Occipital lobe (tissue), 2 donors: ENCODE data around the gene SMAD9. TPM values are rescaled to one million over a fixed set of nuclear protein-coding genes. Genes with fewer than 3 reads are reported as not detected.
"Not testable (repeated sequence)": the region's sequence is repeated elsewhere in the genome, so short reads cannot be mapped to it uniquely, and the experiment has no call there.

Experiments used
- DNase-seq: peaks from one replicate; lab custom pipeline; 2025; lab: John Stamatoyannopoulos, UW
- total RNA-seq: library from RNA; depleted of rRNA; stranded (reverse); fragments of >200 nt; gene quantifications from one replicate; pipeline ENCODE4 v1.2.3, GENCODE V29; 2014

Gene SMAD9
- total RNA-seq, 1 donor from 2014 or later, result 20.1 TPM

DNA sequence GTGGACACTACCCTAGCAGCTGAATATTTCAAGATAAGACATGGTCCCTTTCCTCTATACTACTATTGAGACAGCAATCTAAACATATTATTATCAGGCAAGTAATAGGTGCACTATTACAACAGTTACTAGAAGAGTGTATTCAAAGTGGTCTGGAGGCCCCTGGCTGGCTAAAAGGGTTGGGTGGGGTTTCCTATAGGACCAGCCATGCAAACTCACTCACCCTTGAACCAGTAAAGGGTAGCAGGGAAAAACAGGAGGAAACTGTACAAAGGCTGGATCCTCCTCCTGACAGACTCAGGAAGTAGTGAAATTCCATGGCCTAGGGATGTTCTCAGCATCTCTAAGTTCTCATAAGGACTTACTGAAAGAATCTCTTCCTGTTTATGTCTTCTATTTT lies 7.7 kb downstream of the SMAD9 start:
- DNase-seq, result no peak

DNA sequence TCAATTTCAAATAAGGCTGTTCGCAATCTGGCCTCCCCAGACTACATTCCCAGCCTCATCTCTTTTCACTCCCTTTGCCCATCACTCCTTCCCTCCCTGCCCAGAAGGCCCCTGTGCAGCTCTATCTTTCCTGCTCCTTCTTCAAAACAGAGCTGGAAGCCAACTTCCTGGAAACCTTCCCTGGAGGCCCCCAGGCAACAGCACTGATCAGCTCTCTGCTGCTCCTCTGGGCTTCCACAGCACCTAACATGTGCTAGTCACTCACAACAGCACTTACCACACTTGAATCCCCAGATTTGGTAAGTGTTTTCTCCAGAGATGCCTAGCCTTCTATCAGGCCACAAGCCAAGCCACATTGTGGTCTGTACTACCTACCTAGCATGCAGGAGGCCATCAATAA lies 9.5 kb downstream of the SMAD9 start:
- DNase-seq, result no peak

DNA sequence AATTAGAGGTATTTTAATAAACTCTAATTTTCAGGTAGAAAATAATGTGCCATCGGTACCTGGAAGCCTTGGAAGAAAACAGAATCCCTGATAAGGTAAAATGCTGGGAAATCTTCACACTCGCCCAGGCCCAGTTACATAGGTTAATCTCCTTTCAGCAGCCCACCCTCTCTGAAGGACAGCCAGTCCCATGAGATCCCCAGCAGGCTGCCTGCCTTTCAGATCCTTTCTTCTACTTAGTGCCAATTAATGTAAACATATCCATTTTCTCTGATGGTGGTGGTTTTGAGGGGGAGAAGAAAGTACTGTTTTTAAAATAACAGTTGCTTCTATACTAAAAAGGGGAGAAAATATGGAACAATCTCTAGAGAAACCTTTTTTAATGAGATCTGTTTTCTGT lies 12.2 kb downstream of the SMAD9 start:
- no peak for DNase-seq

DNA sequence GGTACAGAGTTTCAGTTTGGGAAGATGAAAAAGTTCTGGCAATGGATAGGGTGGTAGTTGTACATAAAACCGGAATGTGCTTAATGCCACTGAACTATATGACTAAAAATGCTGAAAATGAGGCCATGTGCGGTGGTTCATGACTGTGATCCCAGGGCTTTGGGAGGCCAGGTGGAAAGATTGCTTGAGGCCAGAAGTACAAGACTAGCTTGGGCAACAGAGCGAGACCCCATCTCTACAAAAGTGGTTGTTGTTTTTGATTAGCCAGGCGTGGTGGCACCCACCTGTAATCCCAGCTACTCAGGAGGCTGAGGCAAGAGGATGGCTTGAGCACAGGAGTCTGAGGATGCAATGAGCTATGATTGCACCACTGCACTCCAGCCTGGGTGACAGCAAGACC lies 12.8 kb downstream of the SMAD9 start:
- no peak for DNase-seq

DNA sequence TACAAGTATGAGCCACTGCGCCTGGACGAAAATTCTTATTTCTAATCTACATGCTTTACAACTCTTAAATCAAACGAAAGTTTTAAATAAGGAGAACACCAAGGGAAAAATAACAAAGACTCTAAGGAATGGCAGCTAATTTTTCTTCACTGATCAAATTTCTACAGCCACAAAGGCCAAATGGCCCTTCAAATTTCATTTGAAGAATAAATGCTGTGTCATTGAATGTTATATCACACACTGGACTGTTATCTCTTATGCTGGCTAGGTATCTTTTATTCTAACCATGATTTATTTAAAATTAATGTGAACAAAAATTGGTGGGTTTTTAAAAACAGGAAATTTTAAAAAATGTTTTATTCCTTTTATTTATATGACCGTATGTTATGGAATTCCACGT lies 14.1 kb downstream of the SMAD9 start:
- DNase-seq, result no peak

DNA sequence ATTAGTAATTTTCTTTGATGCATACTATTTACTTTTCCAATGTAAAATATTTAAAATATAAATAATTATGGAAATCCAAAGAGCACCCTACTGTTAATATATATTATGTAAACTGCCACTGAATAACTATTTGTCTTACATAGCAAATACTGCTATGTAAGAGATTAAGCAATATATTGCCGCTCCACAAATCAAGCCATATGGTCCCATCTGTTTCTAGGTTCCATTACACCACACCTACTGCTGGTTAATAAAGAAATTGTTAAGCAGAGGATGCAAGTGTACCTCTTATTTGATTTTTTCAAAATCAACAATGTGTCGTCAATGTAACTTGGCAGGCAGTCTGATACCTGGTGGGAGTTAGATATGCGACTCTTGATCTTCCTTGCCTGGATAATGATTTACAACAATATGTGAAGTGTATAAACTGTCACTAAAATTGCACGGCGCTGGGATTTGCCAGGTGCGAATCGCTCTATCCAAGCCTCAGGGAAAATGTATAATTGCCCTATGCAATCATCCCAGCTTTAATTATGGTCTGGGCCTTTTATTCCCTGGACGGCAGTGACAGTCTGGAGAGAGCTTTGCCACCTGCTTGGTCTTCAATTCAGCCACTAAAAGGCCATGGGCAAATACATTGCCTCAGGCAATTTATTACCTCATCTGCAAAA lies 16.0 kb downstream of the SMAD9 start:
- DNase-seq, result no peak

DNA sequence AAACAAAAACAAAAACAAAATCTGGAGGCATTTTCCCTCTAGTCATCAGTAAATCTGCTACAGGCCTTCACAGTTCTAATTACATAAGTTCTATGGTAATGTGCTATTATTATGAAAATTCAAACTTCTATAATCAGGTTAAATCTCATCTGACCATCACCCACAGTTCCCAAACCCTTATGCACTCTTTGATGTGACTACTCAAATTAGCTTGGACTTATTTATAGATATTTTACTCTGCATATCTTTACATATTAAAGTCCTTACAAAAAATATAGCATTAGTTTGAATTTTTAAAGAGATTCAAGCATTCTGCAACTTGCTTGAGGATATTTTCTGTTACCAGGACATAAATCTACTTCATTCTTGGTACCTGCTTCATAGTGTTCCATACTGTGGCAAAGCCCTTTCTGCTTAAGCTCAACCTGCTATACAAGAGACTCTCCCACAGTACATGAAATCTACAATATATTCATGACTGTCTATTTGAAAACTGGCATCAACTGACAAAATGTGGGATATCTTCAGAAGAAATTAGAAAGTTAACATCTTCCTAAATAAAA lies 22.9 kb downstream of the SMAD9 start:
- no peak for DNase-seq

DNA sequence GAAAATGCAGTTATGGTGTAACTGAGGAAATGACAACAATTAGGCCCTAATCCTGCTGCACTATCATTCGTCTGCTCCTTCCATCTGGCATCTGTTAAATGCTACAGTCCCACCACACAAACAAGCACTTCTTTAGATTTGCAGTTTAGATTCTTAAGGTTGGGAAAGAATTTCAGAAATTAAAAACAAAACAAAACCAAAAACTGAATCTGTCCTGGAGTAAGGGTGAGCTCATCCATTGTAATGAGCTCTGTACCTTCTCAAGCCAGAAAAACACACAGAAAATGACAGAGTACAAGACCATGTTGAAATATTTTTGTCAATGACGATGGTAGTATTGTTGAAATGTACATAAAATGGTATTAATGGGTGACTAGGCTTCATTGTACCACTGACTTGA lies 28.3 kb downstream of the SMAD9 start:
- DNase-seq, result no peak

DNA sequence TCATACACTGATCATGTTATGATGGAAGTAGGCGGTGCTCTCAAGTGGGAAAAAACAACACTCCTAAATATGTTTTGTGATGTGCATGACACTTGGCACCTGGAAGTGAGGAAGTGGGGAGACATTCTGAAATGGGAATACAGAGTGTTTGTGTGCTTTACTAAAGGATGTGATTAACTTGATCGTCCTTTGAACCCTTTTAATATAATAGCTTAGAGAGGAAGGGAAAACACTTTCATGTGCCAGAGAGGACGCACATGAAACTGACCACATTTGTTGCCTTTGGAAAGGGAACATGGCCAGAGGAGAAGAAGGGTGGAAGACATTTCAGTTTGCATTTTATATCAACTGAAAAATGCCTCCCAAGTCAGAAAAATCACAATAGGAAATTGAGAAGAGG lies 31.4 kb downstream of the SMAD9 start:
- DNase-seq, result no peak

DNA sequence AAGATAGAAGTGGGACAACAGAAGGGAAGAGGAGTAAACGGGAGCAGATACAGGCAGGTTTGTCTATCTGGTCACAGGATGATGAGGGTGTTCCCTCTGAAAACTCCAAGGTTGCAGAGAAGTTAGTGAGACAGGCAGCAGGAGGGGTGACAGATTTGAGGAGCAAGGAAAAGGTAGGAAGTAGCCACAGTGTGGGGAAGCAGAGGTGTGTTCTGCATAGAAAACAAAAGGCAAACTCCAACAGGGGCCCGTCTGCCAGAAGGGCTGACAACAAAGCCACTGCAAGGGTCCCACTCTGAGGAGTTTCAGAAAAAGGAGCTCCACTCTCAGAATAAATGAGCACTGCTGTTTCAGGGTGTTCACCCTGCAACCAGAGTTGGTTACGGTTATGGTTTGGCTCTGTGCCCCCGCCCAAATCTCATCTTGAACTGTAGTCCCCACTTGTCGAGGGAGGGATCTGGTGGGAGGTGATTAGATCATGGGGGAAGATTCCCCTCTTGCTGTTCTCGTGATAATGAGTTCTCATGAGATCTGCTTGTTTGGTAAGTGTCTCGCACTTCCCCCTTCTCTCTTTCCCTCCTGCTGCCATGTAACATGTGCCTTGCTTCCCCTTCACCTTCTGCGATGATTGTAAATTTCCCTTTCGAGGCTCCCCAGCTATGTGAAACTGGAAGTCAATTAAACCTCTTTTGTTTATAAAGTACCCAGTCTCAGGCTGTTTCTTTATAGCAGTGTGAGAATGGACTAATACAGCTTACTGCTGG lies 32.1 kb downstream of the SMAD9 start:
- no peak for DNase-seq

DNA sequence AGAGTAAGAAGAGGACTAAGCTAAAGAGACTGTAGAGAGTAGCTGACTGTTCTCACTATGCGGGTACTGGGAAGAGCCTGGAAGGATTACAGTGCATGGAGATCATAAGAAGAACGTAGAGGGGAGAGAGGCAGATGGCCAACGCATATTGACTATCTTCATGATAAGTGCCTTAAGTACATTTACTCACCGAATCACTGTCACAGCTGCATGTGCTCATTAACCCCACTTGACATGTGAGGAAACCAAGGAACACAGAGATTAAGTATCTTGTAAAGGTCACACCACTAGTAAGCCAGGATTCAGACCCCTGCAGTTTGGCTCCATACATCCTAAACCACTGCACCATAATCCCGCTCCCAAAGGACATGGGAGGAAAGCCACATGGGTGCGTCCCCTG lies 34.1 kb downstream of the SMAD9 start:
- DNase-seq, result no peak

DNA sequence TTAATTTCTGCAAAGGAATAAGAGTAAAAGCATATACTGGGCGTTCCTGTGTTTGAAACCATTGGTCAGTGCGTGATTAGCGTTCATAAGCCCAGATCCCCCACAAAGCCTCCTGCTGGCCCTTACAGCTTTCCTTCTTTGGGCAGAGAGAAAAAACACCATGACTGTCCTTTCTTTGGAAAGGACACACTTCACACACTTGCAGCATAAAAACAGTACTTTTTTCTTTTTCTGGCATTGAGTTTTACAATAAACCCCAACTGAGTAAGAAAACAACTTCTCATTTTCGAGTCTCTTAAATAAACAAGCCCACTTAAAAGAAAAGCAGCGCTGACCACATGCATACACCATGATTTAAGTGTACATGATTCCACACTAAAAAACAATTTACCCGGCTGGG lies 35.8 kb downstream of the SMAD9 start:
- no peak for DNase-seq

DNA sequence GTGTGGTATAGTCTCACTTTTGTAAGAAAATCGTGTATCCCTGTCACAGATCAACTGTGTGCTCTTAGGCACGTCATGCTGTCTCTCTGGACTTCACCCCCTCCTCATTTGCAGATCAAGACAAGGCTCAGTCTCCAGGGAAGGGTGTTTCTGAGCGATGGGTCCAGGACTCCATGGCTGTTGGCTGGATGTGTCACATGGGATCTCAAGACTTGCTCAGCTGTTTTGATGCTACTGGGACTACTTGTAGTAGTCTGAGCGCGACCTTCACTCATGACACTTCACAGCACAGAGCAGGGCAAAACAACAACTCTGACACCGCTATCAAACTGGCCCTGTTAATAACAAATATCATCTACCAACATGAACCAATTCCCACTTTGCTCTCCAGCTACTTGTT lies 36.2 kb downstream of the SMAD9 start:
- no peak for DNase-seq

DNA sequence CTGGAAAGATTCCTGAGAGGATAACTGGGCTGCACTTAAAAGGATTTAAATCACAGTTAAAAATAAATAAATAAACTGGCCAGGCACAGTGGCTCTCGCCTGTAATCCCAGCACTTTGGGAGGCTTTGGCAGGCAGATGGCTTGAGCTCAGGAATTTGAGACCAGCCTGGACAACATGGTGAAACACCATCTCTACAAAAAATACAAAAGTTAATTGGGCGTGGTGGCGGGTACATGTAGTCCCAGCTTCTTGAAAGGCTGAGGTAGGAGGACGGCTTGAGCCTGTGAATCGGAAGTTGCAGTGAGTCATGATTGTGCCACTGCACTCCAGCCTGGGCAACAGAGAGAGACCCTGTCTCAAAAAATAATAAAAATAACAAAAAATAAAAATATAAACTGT lies 36.6 kb downstream of the SMAD9 start:
- not testable (repeated sequence) for DNase-seq

DNA sequence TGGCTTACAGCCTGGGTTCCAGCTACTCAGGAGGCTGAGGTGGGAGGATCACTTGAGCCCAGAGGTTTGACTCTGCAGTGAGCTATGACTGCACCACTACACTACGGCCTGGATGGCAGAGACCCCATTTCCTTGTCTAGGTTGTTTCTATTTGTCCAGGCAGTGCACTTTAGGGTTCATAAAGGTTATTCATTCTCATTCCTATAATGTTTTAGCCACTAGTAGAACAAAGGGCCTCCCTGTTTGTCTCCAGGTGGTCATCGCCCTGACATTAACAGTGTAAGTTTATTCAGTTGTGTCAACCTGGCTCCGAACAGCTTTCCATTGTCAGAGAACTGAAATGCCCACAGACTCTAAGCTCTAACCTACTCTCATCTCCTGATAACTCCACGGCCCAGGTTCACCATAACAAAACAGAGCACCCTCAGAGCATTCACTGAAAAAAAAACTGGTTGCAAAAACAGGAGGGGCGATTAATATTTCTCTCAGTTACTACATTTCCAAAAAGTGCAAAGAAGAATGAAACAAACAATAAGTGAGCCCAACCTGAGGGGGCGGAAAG lies 37.1 kb downstream of the SMAD9 start:
- DNase-seq, result no peak

DNA sequence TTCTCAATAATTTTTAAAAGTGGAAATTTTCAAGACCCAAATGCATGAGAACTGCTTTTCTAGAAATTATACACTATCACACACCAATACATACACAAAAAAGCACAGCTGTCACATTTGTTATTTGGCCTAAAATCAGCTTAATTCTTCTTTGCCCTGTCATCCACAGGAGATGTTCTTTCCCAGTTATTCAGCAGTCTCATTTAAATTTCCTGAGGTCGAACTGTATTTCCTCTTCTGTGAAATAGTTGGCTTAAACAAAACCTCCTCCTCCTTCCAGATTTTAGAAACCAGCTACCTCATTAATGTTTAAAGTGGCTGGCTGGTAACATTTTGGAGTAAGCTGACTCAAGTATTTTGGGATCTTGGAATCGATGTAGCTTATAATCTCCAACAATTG lies 39.1 kb downstream of the SMAD9 start:
- DNase-seq, result no peak

DNA sequence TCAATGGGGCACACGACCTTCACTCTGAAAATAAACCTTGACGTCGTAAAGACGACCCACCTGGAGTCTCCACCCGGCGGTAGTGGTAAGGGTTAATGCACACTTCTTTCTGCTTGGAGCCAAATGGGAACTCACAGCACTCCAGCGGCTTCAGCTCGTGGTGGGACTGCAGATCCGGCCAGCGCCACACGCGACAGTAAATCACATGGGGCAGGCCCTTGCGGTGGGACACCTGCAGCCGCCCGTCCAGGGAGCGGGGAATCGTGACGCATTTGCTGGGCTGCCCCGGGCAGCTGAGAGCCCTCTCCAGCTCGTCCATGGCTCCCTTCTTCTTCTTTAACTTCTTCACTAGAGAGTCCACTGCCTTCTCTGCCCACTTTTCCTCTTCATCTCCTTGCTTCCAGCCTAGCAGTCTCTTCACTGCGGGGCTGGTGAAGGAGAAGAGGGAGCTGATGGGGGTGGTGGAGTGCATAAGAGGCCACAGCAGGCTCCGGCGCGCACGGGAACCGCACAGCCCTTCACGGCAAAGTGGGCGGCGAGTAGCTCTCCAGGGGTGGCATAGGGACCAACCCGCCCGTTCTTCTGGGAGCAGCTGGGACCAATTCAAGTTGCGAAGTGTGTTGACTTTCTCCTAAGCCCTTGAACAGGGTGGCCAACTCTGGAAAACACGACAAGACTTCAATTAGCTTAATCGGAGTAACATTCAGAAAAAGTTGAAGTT lies 40.7 kb downstream of the SMAD9 start:
- DNase-seq, result no peak

DNA sequence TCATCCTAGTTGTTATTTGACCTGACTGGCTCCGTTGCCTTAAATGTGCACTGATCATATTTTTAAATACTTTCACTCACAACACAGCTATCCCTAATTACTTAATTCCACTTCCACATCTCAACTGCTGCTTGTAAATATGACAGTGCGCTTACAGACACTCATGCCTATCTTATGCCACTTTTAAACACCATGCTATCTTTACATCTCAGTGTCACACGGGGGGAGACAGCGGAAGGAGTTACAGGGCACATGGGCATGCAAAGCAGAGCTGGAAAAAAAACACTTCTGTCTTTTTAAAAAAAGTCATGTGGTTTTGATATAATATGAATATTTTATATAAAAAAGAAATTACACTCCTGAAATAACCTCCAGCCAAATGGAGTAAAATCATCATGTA lies 44.1 kb downstream of the SMAD9 start:
- DNase-seq, result no peak

DNA sequence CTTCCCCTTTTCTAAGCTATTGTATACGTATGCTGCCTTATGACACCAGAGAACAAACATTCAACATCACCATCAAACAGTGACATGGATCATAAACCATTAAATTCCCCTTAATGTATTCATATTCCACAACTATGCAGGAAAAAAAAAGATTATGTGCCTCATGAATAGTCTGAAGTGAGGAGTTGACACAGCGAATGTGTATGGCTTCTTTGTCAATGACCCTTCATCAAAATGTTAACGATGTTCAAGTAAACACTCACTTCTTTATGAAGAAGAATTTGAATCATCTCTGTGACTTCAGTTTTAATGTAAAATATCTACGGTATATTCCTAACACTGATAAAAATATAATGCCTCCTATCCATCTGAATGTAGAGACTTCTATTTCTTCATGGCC lies 44.6 kb downstream of the SMAD9 start:
- no peak for DNase-seq

DNA sequence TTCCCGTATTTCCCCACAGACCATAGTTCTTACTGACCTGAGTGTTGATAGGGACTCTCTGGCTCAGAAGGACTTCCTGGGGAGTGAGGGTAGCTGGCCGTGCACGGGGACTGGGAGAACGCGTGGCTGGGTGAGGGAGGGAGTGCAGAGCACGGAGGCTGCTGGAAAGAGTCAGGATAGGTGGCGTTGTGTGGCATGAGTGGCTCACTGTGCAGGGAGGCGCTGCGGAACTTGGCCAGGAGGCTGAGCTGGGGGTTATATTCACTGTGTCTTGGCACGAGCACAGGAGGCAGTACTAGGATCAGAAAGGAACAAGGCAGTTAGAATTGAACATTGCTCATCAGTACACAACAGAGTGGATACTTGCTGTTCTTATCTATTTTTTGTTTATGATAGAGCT lies 47.4 kb downstream of the SMAD9 start:
- peak; percentile 12 for DNase-seq

DNA sequence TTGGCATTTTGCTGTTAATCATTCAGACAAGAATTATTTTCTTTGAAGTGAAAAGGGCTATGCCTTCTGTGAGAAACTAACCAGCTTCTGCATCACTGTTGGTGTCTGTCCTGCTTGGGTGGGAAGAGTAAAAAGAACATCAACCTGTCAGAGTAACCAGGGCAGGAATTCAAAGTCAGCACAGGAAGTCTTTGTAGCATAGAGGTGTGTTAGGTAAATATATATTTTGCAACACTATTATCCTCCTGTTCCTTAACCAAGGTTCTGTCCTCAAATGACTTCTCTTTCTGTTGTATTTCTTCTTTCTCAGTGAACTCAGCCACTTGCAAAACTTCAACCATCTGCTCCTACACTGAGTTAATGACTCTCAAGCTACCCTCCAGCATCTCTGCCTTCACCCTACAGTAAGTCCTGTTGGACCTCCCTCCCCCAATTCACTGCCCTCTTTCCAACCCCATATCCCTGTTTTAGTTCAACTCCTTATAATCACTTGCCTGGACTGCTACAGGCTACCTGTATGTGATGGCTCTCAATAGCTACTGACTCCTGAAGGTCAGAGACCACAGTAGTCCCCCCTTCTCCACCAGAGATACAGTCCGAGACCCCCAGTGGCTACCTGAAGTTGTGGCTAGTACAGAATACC lies 49.9 kb downstream of the SMAD9 start:
- DNase-seq, result no peak

DNA sequence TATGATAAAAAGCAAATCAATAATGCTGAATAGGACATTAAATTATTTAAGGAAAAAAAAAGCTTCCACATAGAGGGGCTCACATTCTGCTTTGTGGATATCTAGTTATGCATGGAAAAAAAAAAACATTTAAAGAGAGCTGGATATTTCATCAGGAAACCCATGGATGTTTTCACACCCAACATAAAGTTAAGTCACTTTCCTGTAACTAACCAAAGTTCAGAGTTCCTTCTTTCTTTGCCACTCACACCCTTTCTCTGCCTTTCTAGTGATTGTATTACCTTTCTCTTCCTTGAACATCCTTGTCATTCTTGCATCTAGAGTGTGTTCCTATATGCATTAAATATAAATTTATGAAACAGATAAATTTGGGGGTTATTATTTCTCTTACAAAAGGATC lies 53.8 kb downstream of the SMAD9 start:
- DNase-seq, result no peak
